ENCODE data around the gene SLC26A8.

Gene SLC26A8

GRCh38 chr6:35898003-35898402 is 126.4 kb downstream of the SLC26A8 start:
- Histone ChIP-seq H3K27me3 (no peaks in the 10 kb centered on the region), H3K4me3 (ENCODE audit: low read depth in 1 of 2, low read length in 1 of 2) (no peak overlapping the region), H3K9me3 (no peaks in the 10 kb centered on the region), H3K36me3 (peaks cover 49% of the 10 kb centered on the region), H3K27ac (peak overlapping the region; percentile 19), H3K4me1 (ENCODE audit: control insufficient read depth in 1 of 2, insufficient read depth in 1 of 2, low read depth in 1 of 2, low read length in 1 of 2) (peaks cover 0 to 5% of the 10 kb centered on the region in 2 experiments)
- TF ChIP-seq CTCF (IDR thresholded peaks at IDR 0.05), result no peak

- peak overlapping the region; percentile 19 for H3K27ac ChIP-seq
- peaks cover 0 to 5% of the 10 kb centered on the region in 2 experiments for H3K4me1 ChIP-seq (ENCODE audit: control insufficient read depth in 1 of 2, insufficient read depth in 1 of 2, low read depth in 1 of 2, low read length in 1 of 2)
- no peak overlapping the region for H3K4me3 ChIP-seq (ENCODE audit: low read depth in 1 of 2, low read length in 1 of 2)
- TF ChIP-seq CTCF (IDR thresholded peaks at IDR 0.05), result no peak
- no peaks in the 10 kb centered on the region for H3K27me3 ChIP-seq
- H3K36me3 ChIP-seq, result peaks cover 46% of the 10 kb centered on the region
- no peaks in the 10 kb centered on the region for H3K9me3 ChIP-seq
These were observed 127.0 kb downstream of the SLC26A8 start for GRCh38 chr6:35897486-35897885.

GRCh38 chr6:35897036-35897435 is 127.4 kb downstream of the SLC26A8 start:
- Histone ChIP-seq H3K27ac (no peak overlapping the region), H3K27me3 (no peaks in the 10 kb centered on the region), H3K4me3 (ENCODE audit: low read depth in 1 of 2, low read length in 1 of 2) (no peak overlapping the region), H3K9me3 (no peaks in the 10 kb centered on the region), H3K4me1 (ENCODE audit: control insufficient read depth in 1 of 2, insufficient read depth in 1 of 2, low read depth in 1 of 2, low read length in 1 of 2) (peaks cover 0 to 5% of the 10 kb centered on the region in 2 experiments), H3K36me3 (peaks cover 46% of the 10 kb centered on the region)
- no peak for TF ChIP-seq CTCF (IDR thresholded peaks at IDR 0.05)

- peaks cover 46% of the 10 kb centered on the region for H3K36me3 ChIP-seq
- H3K9me3 ChIP-seq, result no peaks in the 10 kb centered on the region
- no peak for TF ChIP-seq CTCF (IDR thresholded peaks at IDR 0.05)
- H3K4me1 ChIP-seq (ENCODE audit: control insufficient read depth in 1 of 2, insufficient read depth in 1 of 2, low read depth in 1 of 2, low read length in 1 of 2), result peaks cover 0 to 5% of the 10 kb centered on the region in 2 experiments
- H3K4me3 ChIP-seq (ENCODE audit: low read depth in 1 of 2, low read length in 1 of 2), result no peak overlapping the region
- H3K27ac ChIP-seq, result peak overlapping the region; percentile 50
- H3K27me3 ChIP-seq, result no peaks in the 10 kb centered on the region
These were observed 128.2 kb downstream of the SLC26A8 start for GRCh38 chr6:35896228-35896627.

GRCh38 chr6:35895560-35895959 is 128.9 kb downstream of the SLC26A8 start:
- no peak for TF ChIP-seq CTCF (IDR thresholded peaks at IDR 0.05)

GRCh38 chr6:35894776-35895175 is 129.7 kb downstream of the SLC26A8 start:
- peak overlapping the region; percentile 50 for H3K27ac ChIP-seq
- H3K9me3 ChIP-seq, result no peaks in the 10 kb centered on the region
- no peak overlapping the region for H3K4me3 ChIP-seq (ENCODE audit: low read depth in 1 of 2, low read length in 1 of 2)
- H3K27me3 ChIP-seq, result no peaks in the 10 kb centered on the region
- no peak for TF ChIP-seq CTCF (IDR thresholded peaks at IDR 0.05)
- H3K36me3 ChIP-seq, result peaks cover 43% of the 10 kb centered on the region
- H3K4me1 ChIP-seq (ENCODE audit: control insufficient read depth in 1 of 2, insufficient read depth in 1 of 2, low read depth in 1 of 2, low read length in 1 of 2), result peaks cover 0 to 5% of the 10 kb centered on the region in 2 experiments

More at GRCh38 chr6:35895560-35895959, 128.9 kb downstream of the SLC26A8 start:
- H3K36me3 ChIP-seq, result peaks cover 42% of the 10 kb centered on the region
- no peaks in the 10 kb centered on the region for H3K27me3 ChIP-seq
- H3K9me3 ChIP-seq, result no peaks in the 10 kb centered on the region
- peak overlapping the region; percentile 50 for H3K27ac ChIP-seq
- peaks cover 0 to 5% of the 10 kb centered on the region in 2 experiments for H3K4me1 ChIP-seq (ENCODE audit: control insufficient read depth in 1 of 2, insufficient read depth in 1 of 2, low read depth in 1 of 2, low read length in 1 of 2)
- no peak overlapping the region for H3K4me3 ChIP-seq (ENCODE audit: low read depth in 1 of 2, low read length in 1 of 2)
